Activated CD8-positive, alpha-beta memory T cell treated with anti-CD3 and anti-CD28 coated beads, Interleukin-2, amount 50 U/mL, for 1 hour (primary cell): Measurements from ENCODE around the gene STX12.
"Not testable (repeated sequence)": the region's sequence is repeated elsewhere in the genome, so short reads cannot be mapped to it uniquely, and the experiment has no call there.

Source experiments
- DNase-seq: peaks from one replicate; pipeline ENCODE4 v3.0.0-alpha.2; 2020; ENCODE audit errors: extremely low read depth

Gene STX12

DNA sequence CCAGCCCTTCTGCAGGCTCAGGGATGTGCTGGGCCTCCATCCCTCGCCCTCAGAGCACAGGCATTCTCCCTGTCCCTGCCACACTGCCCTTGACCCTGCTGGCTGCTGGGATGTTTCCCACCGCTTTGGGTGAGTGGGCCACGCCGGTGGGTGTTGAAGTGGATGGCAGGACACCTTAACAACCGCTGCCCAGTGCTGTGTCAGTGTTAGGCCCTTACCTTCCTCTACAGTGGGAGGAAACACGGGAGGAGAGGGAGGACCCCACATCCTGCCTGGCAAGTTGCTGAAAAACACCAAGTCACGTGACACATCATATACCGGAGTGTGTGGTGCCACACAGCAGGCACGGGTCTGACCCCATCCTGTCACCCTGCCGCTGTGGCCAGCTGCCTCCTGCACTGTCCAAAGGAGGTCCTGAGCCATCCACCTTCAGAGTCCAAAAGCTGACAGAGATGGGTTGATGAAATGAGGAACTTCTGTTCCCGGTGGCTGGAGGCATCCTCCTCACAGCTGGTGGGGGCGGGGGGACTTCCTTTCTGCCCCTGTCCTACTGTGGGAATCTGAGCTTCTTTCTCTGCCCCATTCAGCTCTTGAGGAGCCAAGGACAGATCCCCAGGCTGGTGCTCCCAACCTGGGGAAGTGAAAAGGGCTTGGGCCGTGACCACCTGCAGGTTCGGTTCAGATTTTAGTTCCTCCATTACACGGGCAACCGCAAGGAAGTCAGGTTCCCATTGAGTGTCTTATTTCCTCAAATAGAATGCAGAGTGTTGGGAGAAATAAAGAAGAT, 96.1 kb downstream of the STX12 start:
- no peak for DNase-seq

DNA sequence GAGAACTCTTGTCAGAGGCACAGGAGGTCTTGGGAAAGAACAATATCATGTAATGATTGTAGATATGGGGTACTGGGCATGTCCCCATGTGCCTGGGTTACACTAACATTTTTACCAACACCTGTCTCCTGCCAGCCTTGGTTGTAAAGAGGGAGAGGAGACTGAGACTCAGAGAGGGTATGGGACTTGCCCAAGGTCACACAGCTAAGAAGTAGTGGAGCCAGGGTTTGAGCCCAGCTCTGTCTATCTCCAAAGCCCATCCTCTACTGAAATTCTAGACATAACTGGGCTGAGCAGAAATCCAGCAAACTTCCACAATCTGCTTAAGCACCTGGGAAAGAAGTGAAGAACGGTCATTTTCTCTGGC, 96.7 kb downstream of the STX12 start:
- DNase-seq: no peak

DNA sequence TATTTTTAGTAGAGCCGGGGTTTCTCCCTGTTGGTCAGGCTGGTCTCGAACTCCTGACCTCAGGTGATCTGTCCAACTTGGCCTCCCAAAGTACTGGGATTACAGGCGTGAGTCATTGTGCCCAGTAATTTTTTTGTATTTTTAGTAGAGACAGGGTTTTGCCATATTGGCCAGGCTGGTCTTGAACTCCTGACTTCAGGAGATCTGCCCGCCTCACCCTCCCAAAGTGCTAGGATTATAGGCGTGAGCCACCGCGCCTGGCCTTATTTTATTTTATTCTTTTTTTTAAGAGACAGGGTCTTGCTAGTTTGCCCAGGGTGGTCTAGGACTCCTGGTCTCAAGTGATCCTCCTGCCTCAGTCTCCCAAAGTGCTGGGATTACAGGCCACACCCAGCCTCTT, 98.1 kb downstream of the STX12 start:
- DNase-seq: not testable (repeated sequence)

GRCh38 chr1:27872059-27872801, 99.2 kb downstream of the STX12 start, which contains the start of gene THEMIS2:
TSS of gene THEMIS2 (plus strand) at chr1:27872544. CDS start at chr1:27872572, 28 bp downstream.
- no peak for DNase-seq

GRCh38 chr1:27872802-27873551, 100.0 kb downstream of the STX12 start:
- DNase-seq: no peak

GRCh38 chr1:27873671-27874384, 100.8 kb downstream of the STX12 start:
- no peak for DNase-seq
